Esophagus (tissue), 2 donors: ENCODE results near the gene UNC79. TPM values are rescaled to one million over a fixed set of nuclear protein-coding genes. Genes with fewer than 3 reads are reported as not detected.

Source experiments
- polyA plus RNA-seq, 2 donors: library from polyadenylated mRNA; stranded (reverse); fragments of 200-250 nt; gene quantifications; one replicate each; pipeline ENCODE4 v1.2.3, GENCODE V29; 2013
- donor health status: healthy with polysubstance abuse.
- donor health status: Bipolar disorder and iron deficiency.

Gene UNC79
- polyA plus RNA-seq, 2 donors, result 0.01 to 0.02 TPM

Other genes with a start within 250 kb of the UNC79 start
- gene MOAP1, start 246.0 kb upstream of the UNC79 start, polyA plus RNA-seq, result 10 to 100 TPM in 1 of 2 donors, 1 to 10 TPM in 1; 5.4 to 12.7 TPM
- gene LYSET, start 245.6 kb upstream of the UNC79 start, polyA plus RNA-seq, result 10 to 100 TPM in 1 of 2 donors, 1 to 10 TPM in 1; 8.6 to 10.3 TPM
- gene GON7, start 223.9 kb upstream of the UNC79 start, polyA plus RNA-seq, result 10 to 100 TPM in 1 of 2 donors, 1 to 10 TPM in 1; 8.0 to 10.8 TPM
- gene UBR7, start 223.7 kb upstream of the UNC79 start, polyA plus RNA-seq, result 10 to 100 TPM in 1 of 2 donors, 1 to 10 TPM in 1; 7.8 to 11.7 TPM
- gene BTBD7, start 97.9 kb upstream of the UNC79 start, polyA plus RNA-seq, result 10 to 100 TPM in 1 of 2 donors, 1 to 10 TPM in 1; 7.7 to 10.7 TPM
- gene COX8C, start 83.8 kb upstream of the UNC79 start, polyA plus RNA-seq, result not detected